Stimulated activated CD4-positive, alpha-beta T cell treated with anti-CD3 and anti-CD28 coated beads, Interleukin-1b, Interleukin-23, amount 100 ng/mL, for 1 hour (primary cell): ENCODE results near the gene TDRD10.
A peak's percentile ranks its signal among the peaks of the same experiment; 100 is the strongest.

Source experiments
- DNase-seq, 2 donors: peaks; one replicate each; pipeline ENCODE4 v3.0.0-alpha.2; 2020; ENCODE audit warnings: low read depth in 2 of 2

The TDRD10 gene, protein sequence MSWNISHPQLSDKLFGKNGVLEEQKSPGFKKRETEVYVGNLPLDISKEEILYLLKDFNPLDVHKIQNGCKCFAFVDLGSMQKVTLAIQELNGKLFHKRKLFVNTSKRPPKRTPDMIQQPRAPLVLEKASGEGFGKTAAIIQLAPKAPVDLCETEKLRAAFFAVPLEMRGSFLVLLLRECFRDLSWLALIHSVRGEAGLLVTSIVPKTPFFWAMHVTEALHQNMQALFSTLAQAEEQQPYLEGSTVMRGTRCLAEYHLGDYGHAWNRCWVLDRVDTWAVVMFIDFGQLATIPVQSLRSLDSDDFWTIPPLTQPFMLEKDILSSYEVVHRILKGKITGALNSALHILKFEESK

DNA sequence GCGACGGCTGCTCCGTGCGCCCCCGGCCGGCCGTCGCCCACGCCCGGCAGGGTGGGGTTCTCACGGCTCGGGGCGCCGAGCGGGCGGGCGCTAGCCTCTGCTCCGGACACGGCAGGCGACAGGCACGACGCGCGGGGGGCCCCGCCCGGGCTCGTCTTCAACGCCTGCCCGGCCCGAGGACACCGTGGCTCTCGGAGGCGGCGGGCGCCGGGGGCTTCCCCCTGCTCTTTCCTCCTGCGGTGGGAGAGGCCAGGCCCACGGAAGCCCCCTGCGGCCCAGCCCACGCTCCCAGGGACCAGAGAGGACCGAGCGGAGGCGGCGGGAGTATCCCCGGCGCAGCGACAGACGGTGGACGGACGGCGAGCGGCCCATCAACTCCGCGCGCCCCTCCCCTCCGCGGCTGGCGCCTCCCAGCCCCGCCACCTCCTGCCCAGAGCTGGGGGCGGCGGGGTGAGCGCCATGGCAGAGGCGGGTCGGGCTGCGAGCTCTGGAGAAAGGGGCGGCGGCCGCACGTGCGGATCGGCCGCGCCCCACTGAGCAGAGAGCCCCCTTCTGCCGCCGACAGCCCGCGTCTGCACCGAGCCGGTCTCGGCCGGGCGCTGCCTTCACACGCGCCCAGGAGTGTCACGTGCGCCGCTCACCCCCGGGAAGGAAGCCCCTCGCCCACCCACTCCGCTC, at the start of gene TDRD10, which contains the start of gene SHE:
TSS of gene TDRD10 (plus strand) at position 154 of the 678 bp plus-strand sequence. CDS start 4,685 bp downstream, outside the sequence.
TSS of gene SHE (minus strand) at position 347 of the 678 bp plus-strand sequence. CDS start 386 bp downstream, outside the sequence.
- DNase-seq = no peak

DNA sequence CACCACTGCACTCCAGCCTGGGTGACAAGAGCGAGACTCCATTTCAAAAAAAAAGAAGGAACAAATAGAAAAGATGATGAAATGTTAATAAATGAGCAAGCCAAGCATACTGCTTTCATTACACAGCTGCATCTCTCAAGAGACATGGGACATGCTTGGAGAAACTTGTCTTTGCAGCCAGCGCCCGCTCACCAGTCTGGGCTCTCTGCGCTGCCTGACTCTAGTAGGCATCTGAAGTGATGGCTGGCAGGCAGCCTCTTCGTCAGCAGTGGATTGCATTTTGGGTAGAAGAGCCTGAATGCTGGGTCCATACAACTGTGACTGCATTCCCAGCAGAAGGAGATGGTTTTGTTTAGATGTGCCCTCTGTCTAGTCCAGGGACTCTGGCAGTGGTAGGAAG, 48.9 kb upstream of the TDRD10 start:
- no peak for DNase-seq

DNA sequence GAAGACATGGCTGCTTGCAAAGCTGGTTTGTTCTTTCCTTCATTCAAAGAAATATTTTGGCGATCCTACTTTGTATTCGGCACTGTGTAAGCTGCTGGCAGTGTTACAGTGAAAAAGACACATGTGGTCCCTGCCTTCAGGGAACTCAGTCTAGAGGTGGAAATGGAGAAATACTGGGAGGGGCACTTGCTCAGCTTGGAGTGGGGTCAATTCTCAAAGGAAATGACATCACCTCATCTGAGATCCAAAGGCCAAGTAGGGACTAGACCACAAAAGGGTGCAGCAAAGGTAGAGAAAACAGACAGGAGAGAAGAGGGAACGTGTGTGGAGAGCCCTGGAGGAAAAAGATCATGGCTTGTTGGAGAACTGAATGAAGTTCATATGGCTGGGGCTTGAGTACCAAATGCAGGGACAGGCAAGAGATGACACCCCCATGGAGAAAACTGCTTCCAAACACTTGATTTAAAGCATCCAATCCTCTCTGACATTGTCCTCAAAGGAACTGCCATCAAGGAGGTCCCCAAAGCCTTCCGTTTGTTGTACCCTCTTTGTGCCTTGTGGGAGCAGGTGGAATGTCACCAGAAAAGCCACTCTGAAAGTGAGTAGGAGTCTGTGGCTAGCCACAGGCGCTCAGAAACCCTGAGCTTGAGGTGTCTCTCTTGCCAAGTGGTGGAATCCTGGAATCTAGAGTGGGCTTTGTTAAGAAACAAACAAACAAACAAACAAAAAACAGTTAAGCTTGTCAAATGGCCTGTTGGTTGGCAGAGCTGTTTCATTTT, 48.3 kb upstream of the TDRD10 start:
- DNase-seq = no peak

DNA sequence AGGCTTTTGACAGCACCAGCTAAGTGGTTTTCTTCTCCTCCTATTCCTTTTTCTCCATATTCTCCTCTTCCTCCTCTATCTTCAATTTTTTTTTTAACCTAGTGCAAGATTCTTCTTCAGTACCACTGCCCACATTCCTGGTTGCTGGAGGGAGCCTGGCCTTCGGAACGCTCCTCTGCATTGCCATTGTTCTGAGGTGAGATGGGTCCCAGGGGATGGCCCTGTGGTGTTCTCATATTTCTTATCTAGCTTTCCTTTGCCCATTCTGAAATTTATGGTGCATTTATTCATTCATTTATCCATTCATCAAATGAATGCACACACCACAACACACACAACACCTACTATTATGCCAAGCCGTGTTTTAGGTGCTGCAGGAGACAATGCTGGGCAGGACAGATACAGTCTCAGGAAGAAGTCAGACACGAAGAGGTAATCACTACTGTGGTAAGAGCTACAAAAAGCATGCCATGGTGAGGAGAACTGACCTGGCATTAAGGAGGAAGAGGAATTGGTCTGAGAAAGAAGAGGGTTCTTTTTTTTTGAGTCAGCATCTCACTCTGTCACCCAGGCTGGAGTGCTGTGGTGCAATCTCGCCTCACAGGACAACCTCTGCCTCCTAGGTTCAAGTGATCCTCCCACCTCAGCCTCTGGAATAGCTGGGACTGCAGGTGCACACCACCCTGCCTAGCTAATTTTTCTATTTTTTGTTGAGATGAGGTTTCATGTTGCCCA, 47.5 kb upstream of the TDRD10 start:
- no peak for DNase-seq

DNA sequence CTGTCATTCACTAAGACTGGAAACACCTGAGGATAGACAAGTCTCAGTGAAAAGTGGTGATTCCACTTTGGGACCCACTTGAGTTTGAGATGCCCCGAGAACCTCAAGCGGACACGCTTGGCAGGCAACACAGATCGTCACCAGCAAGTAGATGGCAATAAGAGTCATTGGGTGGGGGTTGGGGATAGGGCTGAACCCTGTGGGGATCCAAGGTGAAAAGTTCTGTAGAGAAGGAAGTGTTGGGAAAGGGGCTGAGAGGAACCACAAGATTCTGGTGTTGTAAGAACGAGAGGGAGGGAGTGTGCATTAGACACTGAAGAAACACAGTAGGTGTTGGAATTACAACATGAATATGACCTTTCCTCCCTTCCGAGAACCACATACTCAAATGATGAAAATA, 45.4 kb upstream of the TDRD10 start:
- DNase-seq = no peak

DNA sequence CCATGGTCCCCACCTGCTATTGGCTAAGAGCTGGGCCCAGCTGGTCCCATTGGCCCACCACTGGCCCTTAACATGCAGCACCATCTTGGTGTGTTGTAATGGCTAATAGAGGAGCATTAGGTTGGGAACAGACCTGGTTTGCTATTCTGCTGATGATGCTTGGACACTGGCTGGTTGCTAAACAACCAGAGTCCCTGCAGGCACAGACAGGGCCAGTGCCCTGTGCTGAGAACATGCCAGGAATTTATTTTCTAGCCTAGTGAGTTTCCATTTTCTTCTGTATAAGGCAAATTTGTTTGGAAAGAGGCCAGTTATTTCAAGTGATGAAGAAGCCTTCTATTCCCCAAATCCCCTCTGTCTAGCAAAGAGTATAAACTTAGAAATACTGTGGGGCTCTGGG, 42.9 kb upstream of the TDRD10 start:
- DNase-seq = no peak

DNA sequence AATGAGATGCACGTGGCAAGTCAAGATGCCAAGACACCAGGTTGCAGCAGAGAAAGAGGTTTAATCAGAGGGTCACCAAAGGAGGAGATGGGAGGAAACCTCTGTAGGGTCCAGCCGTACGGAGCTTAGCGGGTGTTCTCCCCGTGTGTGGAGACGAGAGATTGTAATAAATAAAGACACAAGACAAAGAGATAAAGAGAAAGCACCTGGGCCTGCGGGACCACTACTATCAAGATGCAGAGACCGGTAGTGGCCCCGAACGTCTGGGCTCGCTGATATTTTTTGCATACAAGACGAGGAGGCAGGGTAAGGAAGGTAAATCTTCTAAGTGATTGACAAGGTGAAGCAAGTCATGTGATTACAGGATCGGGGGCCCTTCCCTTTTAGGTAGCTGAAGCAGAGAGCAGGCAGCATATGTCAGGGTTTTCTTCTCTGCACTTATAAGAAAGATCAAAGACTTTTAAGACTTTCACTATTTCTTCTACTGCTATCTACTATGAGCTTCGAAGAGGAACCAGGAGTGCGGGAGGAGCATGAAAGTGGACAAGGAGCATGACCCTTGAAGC, 41.2 kb upstream of the TDRD10 start:
- DNase-seq = no peak

DNA sequence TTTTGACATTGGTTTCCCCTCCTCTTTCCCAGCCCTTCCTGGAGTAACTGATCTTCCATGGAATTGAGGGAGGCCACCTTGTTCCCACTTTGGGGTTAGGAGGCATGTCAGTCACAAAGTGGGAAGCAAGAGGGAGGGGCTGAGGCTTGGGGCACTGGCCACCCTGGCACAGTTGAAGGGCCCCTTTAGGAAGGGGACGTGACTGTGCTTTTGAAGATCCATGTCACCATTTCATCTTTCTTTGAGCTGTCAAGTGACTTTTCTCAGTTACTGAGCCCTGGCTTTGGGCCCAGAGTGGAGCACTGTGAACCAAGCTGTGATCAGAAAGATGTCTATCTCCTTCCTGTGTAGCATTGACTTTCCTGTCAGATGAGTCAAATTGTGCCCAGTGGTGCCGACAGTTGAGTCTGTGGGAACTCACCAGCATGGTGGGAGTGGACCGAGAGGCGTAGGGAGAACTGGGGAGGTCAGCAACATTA, 38.5 kb upstream of the TDRD10 start:
- peak in 1 of 2 donors; percentile 31 for DNase-seq

DNA sequence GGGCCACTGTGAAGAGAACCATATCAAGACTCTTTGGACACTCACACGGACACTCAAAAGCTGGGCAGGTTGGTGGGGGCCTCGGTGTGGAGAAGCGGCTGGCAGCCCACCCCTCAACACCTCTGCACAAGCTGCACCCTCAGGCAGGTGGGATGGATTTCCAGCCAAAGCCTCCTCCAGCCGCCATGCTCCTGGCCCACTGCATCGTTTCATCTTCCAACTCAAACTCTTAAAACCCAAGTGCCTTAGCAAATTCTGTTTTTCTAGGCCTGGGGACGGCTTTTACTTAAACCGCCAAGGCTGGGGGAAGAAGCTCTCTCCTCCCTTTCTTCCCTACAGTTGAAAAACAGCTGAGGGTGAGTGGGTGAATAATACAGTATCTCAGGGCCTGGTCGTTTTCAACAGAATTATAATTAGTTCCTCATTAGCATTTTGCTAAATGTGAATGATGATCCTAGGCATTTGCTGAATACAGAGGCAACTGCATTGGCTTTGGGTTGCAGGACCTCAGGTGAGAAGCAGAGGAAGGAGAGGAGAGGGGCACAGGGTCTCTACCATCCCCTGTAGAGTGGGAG, 36.3 kb upstream of the TDRD10 start:
- no peak for DNase-seq

DNA sequence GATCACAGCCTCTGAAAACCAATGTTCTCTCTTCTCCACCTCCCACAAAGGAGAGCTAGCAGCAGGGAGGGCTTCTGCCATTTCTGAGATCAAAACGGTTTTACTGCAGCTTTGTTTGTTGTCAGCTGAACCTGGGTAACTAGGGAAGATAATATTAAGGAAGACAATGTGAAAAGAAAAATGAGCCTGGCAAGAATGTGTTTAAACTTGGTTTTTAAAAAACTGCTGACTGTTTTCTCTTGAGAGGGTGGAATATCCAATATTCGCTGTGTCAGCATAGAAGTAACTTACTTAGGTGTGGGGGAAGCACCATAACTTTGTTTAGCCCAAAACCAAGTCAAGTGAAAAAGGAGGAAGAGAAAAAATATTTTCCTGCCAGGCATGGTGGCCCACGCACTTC, 35.8 kb upstream of the TDRD10 start:
- DNase-seq = no peak

DNA sequence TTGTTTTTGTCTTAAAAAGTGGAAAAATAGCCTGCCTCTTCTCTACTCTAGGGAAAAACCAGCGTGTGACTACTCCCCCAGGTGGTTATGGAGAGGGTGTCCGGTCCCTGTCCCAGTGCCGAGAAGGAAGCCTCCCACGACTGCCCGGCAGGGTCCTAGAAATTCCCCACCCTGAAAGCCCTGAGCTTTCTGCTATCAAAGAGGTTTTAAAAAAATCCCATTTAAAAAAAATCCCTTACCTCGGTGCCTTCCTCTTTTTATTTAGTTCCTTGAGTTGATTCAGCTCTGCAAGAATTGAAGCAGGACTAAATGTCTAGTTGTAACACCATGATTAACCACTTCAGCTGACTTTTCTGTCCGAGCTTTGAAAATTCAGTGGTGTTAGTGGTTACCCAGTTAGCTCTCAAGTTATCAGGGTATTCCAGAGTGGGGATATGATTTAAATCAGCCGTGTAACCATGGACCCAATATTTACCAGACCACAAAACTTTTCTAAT, 35.0 kb upstream of the TDRD10 start:
- DNase-seq = no peak

DNA sequence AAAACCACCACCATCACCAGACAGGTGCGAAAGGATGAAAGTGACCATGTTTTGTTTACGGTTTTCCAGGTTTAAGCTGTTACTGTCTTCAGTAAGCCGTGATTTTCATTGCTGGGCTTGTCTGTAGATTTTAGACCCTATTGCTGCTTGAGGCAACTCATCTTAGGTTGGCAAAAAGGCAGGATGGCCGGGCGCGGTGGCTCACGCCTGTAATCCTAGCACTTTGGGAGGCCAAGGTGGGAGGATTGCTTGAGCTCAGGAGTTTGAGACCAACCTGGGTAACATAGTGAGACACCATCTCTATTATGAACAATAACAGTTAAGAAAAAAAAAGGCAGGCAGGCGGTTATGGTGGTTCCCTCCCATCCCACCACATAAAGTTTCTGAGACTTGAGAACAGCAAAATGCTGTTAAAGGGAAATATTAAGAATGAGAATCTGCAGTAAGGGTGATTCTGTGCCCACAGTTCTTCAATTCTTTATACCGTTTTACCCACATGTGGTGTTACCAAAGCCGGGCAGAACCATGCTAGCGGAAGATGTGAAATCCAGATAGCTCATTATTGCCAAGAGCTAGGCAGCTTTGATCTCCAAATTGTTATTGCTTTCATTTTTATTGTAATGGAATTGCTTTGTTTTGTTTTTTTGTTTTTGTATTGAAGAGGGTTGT, 34.5 kb upstream of the TDRD10 start:
- DNase-seq = no peak

DNA sequence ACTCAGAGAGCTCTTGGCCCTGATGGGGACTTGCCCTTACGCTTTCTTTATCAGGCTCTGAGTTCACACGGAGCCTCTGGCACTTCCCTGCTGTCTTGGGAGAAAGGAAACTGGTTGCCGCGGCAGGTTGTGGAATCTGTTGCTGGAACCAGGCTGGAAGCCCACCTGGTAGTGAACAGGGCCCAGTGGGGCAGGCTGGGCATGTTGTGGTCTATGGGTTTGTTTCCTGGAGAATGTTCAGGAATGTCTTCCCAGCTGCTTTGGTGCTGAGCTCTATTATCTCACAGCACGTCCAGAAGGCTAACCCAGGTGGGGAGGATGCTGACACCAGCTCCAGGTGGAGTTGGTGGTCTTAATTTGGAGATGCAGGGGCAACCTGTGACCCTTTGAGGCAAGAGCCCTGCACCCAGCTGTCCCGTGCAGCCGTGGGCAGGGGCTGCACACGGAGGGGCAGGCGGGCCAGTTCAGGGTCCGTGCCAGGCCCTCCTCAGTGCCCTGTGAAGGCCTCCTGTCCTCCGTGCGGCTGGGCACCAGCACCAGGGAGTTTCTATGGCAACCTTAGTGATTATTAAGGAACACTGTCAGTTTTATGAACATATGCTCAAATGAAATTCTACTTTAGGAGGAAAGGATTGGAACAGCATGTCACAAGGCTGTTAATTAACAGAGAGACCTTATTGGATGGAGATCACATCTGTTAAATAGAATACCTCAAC, 33.3 kb upstream of the TDRD10 start:
- no peak for DNase-seq

DNA sequence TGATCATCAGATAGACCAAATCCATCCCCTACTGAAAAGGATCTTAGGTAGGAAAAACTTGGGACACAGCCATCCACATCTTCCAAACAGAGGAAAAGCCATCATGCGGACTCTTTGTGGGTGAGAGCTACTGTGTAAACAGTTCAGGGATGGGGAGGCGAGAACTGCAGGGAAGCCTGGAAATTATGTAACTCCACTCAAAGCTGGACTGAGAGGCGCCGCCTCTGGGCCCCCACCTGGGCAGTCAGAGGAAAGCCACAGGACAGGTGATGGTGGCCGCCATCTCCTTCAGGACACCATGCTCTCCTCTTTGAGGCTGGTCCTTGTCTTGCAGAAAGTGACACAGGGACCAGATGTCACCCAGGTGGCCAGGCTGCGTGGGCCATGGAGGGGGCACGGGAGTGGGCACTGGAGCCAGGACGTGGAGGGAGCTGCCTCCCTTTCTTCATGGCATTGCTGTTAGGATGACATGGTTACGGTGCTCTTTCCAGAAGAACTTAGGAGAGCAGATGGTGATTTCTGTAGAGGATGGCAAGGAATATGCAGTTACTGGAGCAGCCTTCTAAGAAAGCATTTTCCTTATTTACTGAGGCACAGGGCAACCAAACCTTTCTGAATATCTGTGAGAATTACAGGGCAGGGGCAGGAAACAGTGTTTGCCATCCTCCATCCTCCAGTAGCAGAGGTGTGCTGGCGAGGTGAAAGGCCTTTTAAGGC, 32.0 kb upstream of the TDRD10 start:
- no peak for DNase-seq

DNA sequence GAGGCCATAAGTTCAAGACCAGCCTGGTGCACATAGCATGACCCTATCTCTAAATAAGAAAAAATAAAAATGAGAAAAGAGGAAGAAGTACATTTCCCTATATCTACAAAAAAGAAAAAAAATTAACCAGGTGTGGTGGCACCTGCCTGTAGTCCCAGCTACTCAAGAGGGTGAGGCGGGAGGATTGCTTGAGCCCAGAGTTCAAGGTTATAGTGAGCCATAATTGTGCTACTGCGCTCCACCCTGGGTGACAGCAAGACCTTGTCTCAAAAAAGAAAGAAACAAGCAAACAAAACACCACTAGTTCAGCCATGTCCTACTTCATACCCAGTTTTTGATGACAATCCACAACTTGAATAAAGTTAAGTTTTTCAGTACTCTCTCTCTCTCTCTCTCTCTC, 30.7 kb upstream of the TDRD10 start:
- no peak for DNase-seq

DNA sequence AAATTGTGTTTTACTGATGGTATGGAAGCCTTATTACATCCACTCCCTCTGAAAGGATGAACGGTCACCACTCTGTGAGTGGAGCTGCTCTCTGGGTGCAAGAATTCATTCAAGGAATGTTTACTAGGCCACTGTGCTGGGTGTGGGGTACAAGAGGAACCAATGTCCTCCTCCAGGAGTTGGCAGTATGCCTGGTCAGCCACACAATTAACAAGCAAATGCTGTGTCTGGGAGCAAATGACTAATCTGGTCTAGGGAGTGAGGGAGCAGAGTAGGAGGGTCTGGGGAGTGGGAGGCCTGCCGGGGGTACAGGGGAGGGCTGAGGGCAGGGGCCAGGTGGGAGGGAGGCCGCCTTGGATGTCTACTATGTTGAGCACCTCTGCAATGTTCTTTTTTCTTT, 27.2 kb upstream of the TDRD10 start:
- DNase-seq = no peak

DNA sequence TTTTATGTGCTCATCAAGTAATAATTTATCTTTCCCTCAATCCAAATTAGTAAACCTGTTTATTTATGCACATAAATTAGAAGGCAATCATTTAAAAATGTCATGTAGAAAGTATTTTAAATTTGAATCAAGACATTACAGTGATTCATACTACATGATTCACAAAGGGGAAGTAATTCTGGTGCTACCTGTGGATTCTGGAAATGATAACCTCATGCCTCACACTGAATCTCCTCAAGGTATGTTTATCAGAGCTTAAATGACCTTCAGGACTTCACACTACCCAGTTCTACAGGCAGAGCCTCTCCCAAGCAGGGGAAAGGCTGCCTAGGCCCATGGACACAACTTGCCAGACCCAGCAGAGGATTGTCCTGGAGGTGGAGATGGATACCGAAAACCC, 25.2 kb upstream of the TDRD10 start:
- no peak for DNase-seq

DNA sequence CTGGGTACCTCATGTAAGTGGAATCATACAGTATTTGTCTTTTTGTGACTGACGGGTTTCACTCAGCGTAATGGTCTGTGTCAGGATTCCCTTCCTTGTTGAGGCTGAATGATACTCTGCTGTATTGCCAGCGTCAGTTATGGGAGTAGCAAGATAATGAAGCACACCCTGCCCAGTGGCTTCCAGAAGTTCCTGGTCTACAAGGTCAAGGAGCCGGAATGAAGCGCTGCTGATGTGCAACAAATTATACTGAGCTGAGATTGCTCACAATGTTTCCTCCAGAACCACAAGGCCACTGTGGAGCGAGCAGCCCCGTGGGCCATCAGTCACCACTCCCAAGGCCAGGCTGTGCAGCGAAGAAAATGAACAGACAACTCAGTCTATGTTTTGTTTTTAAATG, 24.0 kb upstream of the TDRD10 start:
- no peak for DNase-seq

DNA sequence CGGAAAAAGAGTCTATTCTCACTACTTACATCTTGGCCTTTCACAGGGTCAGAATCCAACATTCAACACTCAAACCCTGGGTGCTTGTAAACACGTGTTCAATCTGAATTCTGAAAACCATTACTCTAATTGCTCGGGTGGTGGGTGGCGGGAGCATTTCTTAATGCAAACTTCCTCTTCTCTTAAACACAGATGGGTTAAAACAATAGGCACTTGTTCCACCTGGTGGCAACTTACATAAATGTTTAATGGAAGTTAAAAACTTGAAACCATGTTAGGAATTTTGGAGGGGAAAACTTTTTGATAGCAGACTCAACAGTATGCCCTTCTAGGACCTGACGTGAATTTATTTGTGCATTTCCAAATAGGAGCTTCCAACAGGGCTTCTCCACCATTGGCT, 23.4 kb upstream of the TDRD10 start:
- DNase-seq = no peak
